K562 (cell line): ENCODE data around the gene RAB5B. TPM values are rescaled to one million over a fixed set of nuclear protein-coding genes. Genes with fewer than 3 reads are reported as not detected.

ENCODE experiments used
- ARNT ChIP-seq, 2 experiments: fragments of 450-650 bp; IDR thresholded peaks; 2 replicates each; pipeline ENCODE4 v1.6.1; 2016; ENCODE audit warnings: mild to moderate bottlenecking in 1 of 2
- CBX3 ChIP-seq, 2 experiments: IDR thresholded peaks; 1 replicate in 1 of 2; 2 replicates in 1 of 2; pipeline ENCODE4 v1.6.1; 2012; ENCODE audit warnings: inconsistent platforms in 2 of 2, low read length in 2 of 2, borderline replicate concordance in 1 of 2, control low read depth in 1 of 2
- ETV1 ChIP-seq: fragments of 450-650 bp; conservative IDR thresholded peaks from 2 replicates; pipeline ENCODE4 v1.6.1; 2016; ENCODE audit warnings: missing genetic modification characterization, control low read depth, low read depth, missing compliant biosample characterization
- ETV6 ChIP-seq, 3 experiments: fragments of 150-350 bp in 1 of 3; sonication (generic) in 1 of 3; formaldehyde crosslinking in 1 of 3; IDR thresholded peaks; 2 replicates each; pipeline versions ENCODE4 v1.6.1 to v1.8.0; 2014 to 2022; ENCODE audit warnings: borderline replicate concordance in 2 of 3, low read depth in 2 of 3, antibody characterized with exemption in 1 of 3, low read length in 1 of 3, mild to moderate bottlenecking in 1 of 3, missing genetic modification reagents in 1 of 3
- EZH2 ChIP-seq: IDR thresholded peaks from 2 replicates; pipeline ENCODE4 v1.6.1; 2012; ENCODE audit warnings: low read depth, mild to moderate bottlenecking, inconsistent platforms, low read length, borderline replicate concordance
- FOSL1 ChIP-seq: fragments of 200-800 bp; sonication (Bioruptor generic); conservative IDR thresholded peaks from 2 replicates; pipeline ENCODE4 v1.6.1; 2016; ENCODE audit warnings: missing genetic modification characterization, missing compliant biosample characterization
- FOXK2 ChIP-seq, 2 experiments: fragments of 450-650 bp; IDR thresholded peaks in 1 of 2; conservative IDR thresholded peaks in 1 of 2; 2 replicates each; pipeline ENCODE4 v1.6.1; 2016; ENCODE audit warnings: low read depth in 2 of 2, mild to moderate bottlenecking in 1 of 2
- FOXM1 ChIP-seq, 2 experiments: fragments of 450-650 bp in 1 of 2; sonication (generic) in 1 of 2; formaldehyde crosslinking in 1 of 2; IDR thresholded peaks; 2 replicates each; pipeline versions ENCODE4 v1.6.1 to v1.9.0; 2017 to 2022; ENCODE audit warnings: low read depth in 2 of 2, mild to moderate bottlenecking in 2 of 2, missing genetic modification reagents in 1 of 2, moderate library complexity in 1 of 2
- HNRNPH1 ChIP-seq: fragments of 200-400 bp; formaldehyde crosslinking; optimal IDR thresholded peaks from 2 replicates; pipeline ENCODE3; 2017; ENCODE audit warnings: low read depth, mild to moderate bottlenecking, low read length, moderate library complexity
- JUND ChIP-seq, 2 experiments: IDR thresholded peaks; 2 replicates in 1 of 2; 3 replicates in 1 of 2; pipeline ENCODE4 v1.6.1; 2011; ENCODE audit warnings: borderline replicate concordance in 2 of 2, low read depth in 2 of 2, low read length in 2 of 2, improper control_type of control experiment in 1 of 2, missing biosample characterization in 1 of 2, missing genetic modification characterization in 1 of 2, missing genetic modification reagents in 1 of 2
- MBD2 ChIP-seq: sonication (generic); IDR thresholded peaks from 2 replicates; pipeline ENCODE4 v1.6.1; 2016; ENCODE audit warnings: low read depth, borderline replicate concordance
- MTF1 ChIP-seq: fragments of 250-450 bp; sonication (Bioruptor Pico); IDR thresholded peaks from 2 replicates; pipeline ENCODE4 v1.9.0; 2021; ENCODE audit warnings: moderate library complexity, mild to moderate bottlenecking, inconsistent platforms, borderline replicate concordance
- RBM39 ChIP-seq: fragments of 200-400 bp; formaldehyde crosslinking; optimal IDR thresholded peaks from 2 replicates; pipeline ENCODE3; 2018; ENCODE audit warnings: low read depth, low read length
- RHOXF2B ChIP-seq: fragments of 250-450 bp; sonication (Bioruptor Pico); conservative IDR thresholded peaks from 2 replicates; pipeline ENCODE4 v1.5.1; 2021
- SETDB1 ChIP-seq: IDR thresholded peaks from one replicate; pipeline ENCODE4 v1.6.1; 2012; ENCODE audit warnings: low read length, control low read depth, inconsistent platforms
- SIN3A ChIP-seq, 2 experiments: fragments of 150-350 bp in 1 of 2; IDR thresholded peaks; 2 replicates each; pipeline ENCODE4 v1.6.1; 2011 to 2016; ENCODE audit warnings: borderline replicate concordance in 2 of 2, low read depth in 2 of 2, low read length in 2 of 2, mild to moderate bottlenecking in 2 of 2, moderate library complexity in 2 of 2; ENCODE audit not compliant: control insufficient read depth in 1 of 2
- SPI1 ChIP-seq: IDR thresholded peaks from 2 replicates; pipeline ENCODE4 v1.6.1; 2011; ENCODE audit warnings: low read depth, low read length, control low read depth, borderline replicate concordance
- TAF7 ChIP-seq: fragments of 450-650 bp; IDR thresholded peaks from 2 replicates; pipeline ENCODE4 v1.6.1; 2016; ENCODE audit warnings: missing genetic modification characterization, missing compliant biosample characterization
- XRCC3 ChIP-seq: fragments of 450-650 bp; IDR thresholded peaks from 2 replicates; pipeline ENCODE4 v1.6.1; 2017; ENCODE audit warnings: mild to moderate bottlenecking, moderate library complexity
- ZBTB8A ChIP-seq: fragments of 450-650 bp; IDR thresholded peaks from 2 replicates; pipeline ENCODE4 v1.6.1; 2018; ENCODE audit warnings: mild to moderate bottlenecking, moderate library complexity; ENCODE audit not compliant: partially characterized antibody
- ZBTB9 ChIP-seq: fragments of 450-650 bp; formaldehyde crosslinking; IDR thresholded peaks from 2 replicates; pipeline ENCODE4 v1.4.0; 2020; ENCODE audit warnings: mild to moderate bottlenecking, moderate library complexity
- ZFP1 ChIP-seq: fragments of 450-650 bp; formaldehyde crosslinking; IDR thresholded peaks from 2 replicates; pipeline ENCODE4 v1.4.0; 2020; ENCODE audit warnings: mild to moderate bottlenecking, mixed read lengths
- ZNF143 ChIP-seq: sonication (generic); formaldehyde crosslinking; IDR thresholded peaks from 2 replicates; pipeline ENCODE4 v1.9.0; 2022; ENCODE audit warnings: mild to moderate bottlenecking, missing genetic modification reagents
- ZNF41 ChIP-seq: fragments of 250-450 bp; sonication (Bioruptor Pico); conservative IDR thresholded peaks from 2 replicates; pipeline ENCODE4 v1.4.0; 2020; ENCODE audit warnings: mild to moderate bottlenecking
- ZNF780A ChIP-seq: fragments of 250-450 bp; sonication (Bioruptor Pico); IDR thresholded peaks from 2 replicates; pipeline ENCODE4 v1.5.0; 2021; ENCODE audit warnings: mild to moderate bottlenecking
- ZNF785 ChIP-seq: fragments of 250-450 bp; sonication (Bioruptor Pico); IDR thresholded peaks from 2 replicates; pipeline ENCODE4 v1.4.0; 2020; ENCODE audit warnings: mild to moderate bottlenecking
- ZSCAN29 ChIP-seq: fragments of 450-650 bp; IDR thresholded peaks from 2 replicates; pipeline ENCODE4 v1.6.1; 2017
- polyA plus RNA-seq, 8 experiments: library from polyadenylated mRNA; depleted of rRNA in 4 of 8; stranded (reverse) in 5 of 8; unstranded in 3 of 8; fragments of >200 nt; fragmentation: Nextera tagmentation in 2 of 8; fragmentation: Illumina TruSeq in 1 of 8; extraction: Ambion mirVana in 2 of 8; extraction: Trizol in 1 of 8; gene quantifications; 2 replicates each; pipeline versions ENCODE4 v1.2.1 to v1.2.3, GENCODE V29; 2011 to 2014; ENCODE audit warnings: inconsistent platforms in 1 of 8, missing spikeins in 1 of 8
- total RNA-seq, 7 experiments: library from RNA; depleted of rRNA in 6 of 7; stranded (reverse); fragments of >200 nt in 6 of 7; fragmentation: Illumina TruSeq in 2 of 7; extraction: Trizol in 2 of 7; gene quantifications; 2 replicates each; pipeline versions ENCODE4 v1.2.1 to v1.2.3, GENCODE V29; 2011 to 2021; ENCODE audit warnings: low replicate concordance in 1 of 7

The RAB5B gene
- total and polyA plus RNA-seq, 9 of the 15 experiments (the other 6 are each of a cell fraction or from before 2014, with no cell fraction given) = 6.8 to 73.8 (median 25.2) TPM

- no peak for TF ChIP-seq HNRNPH1
- TF ChIP-seq SIN3A (IDR thresholded peaks at IDR 0.05; ENCODE audit: borderline replicate concordance in 2 of 2, control insufficient read depth in 1 of 2, low read depth in 2 of 2, low read length in 2 of 2) = peak; percentile 85 to 90; a peak in 3 of 4 replicates
- peak; percentile 98 for TF ChIP-seq TAF7 (tag)
- peak; percentile 50; the same call in 1 of the 2 replicates for TF ChIP-seq JUND (IDR thresholded peaks at IDR 0.05; ENCODE audit: borderline replicate concordance, low read depth, low read length)
- TF ChIP-seq JUND (tag; IDR thresholded peaks at IDR 0.05; ENCODE audit: borderline replicate concordance, low read depth, low read length) = peak; percentile 83; the same call in 2 of the 3 replicates
- peak; percentile 63; the same call in 1 of the 2 replicates for TF ChIP-seq SPI1
- TF ChIP-seq ETV6 (IDR thresholded peaks at IDR 0.05; ENCODE audit: borderline replicate concordance in 1 of 2, low read depth in 2 of 2, low read length in 1 of 2) = 0 out of 4 replicates have a peak, but pooled peaks of 1 of the 2 experiments have one; percentile 44
- no peak; the same call in 1 of the 2 replicates for TF ChIP-seq ETV6 (CRISPR knock-in tag; IDR thresholded peaks at IDR 0.05; ENCODE audit: borderline replicate concordance)
- TF ChIP-seq ZNF41 = no peak
- TF ChIP-seq CBX3 (IDR thresholded peaks at IDR 0.05; ENCODE audit: borderline replicate concordance in 1 of 2, low read length in 2 of 2) = 0 out of 3 replicates have a peak, but pooled peaks of 1 of the 2 experiments have one; percentile 68
- peak; percentile 42; the same call in 1 of the 2 replicates for TF ChIP-seq ZSCAN29
- TF ChIP-seq ZBTB9 (CRISPR knock-in tag) = no peak
- TF ChIP-seq FOXM1 (IDR thresholded peaks at IDR 0.05; ENCODE audit: low read depth) = peak; percentile 69
- no peak for TF ChIP-seq FOXM1 (CRISPR knock-in tag; IDR thresholded peaks at IDR 0.05; ENCODE audit: low read depth)
- no peak for TF ChIP-seq MTF1 (CRISPR knock-in tag)
- TF ChIP-seq ZNF780A (CRISPR knock-in tag) = no peak
- no peak for TF ChIP-seq ZFP1 (CRISPR knock-in tag)
- TF ChIP-seq ZNF143 (CRISPR knock-in tag) = peak; percentile 93
- TF ChIP-seq EZH2 = no peak
- TF ChIP-seq FOXK2 (conservative IDR thresholded peaks at IDR 0.05 in 1 of 2, IDR thresholded peaks at IDR 0.05 in 1 of 2; ENCODE audit: low read depth in 2 of 2) = peak; percentile 47 to 77; a peak in 3 of 4 replicates
- peak; percentile 94 for TF ChIP-seq RBM39
- TF ChIP-seq ZNF785 (CRISPR knock-in tag) = no peak
- TF ChIP-seq ETV1 = peak; percentile 100
- peak; percentile 94 to 99 for TF ChIP-seq ARNT (IDR thresholded peaks at IDR 0.05)
- TF ChIP-seq MBD2 = peak; percentile 78
- no peak for TF ChIP-seq RHOXF2B (CRISPR knock-in tag)
- no peak for TF ChIP-seq XRCC3
- TF ChIP-seq SETDB1 = no peak
- peak; percentile 11 for TF ChIP-seq ZBTB8A
- TF ChIP-seq FOSL1 (tag) = peak; percentile 65
Observed at GRCh38 chr12:56041552-56042429, 67.9 kb downstream of the RAB5B start, which contains the start of gene RPS26 (continued).
